Activated CD4-positive, alpha-beta memory T cell treated with anti-CD3 and anti-CD28 coated beads for 36 hours (primary cell): ENCODE measurements around the gene TLR10. TPM values are rescaled to one million over a fixed set of nuclear protein-coding genes. Genes with fewer than 3 reads are reported as not detected.
"Not testable (repeated sequence)": the region's sequence is repeated elsewhere in the genome, so short reads cannot be mapped to it uniquely, and the experiment has no call there.

Experiments
- CTCF ChIA-PET: fragments of 350-600 bp; sonication (Branson Sonifier 250); formaldehyde crosslinking; loops from one replicate; lab custom pipeline; 2021; ENCODE audit warnings: antibody characterized with exemption, inconsistent platforms; lab: Charles Lee
- POLR2A ChIA-PET: fragments of 350-600 bp; sonication (Branson Sonifier 250); formaldehyde crosslinking; loops from one replicate; lab custom pipeline; 2021; ENCODE audit warnings: antibody characterized with exemption; lab: Charles Lee
- DNase-seq: peaks from one replicate; pipeline ENCODE4 v3.0.0-alpha.2; 2020
- H3K27ac Mint-ChIP-seq: one replicate; pipeline ENCODE4 v1.8.0; 2021; ENCODE audit warnings: mixed read lengths
- H3K27me3 Mint-ChIP-seq: one replicate; pipeline ENCODE4 v1.8.0; 2021; ENCODE audit warnings: mixed read lengths
- H3K36me3 Mint-ChIP-seq: one replicate; pipeline ENCODE4 v1.8.0; 2021; ENCODE audit warnings: mixed read lengths
- H3K4me1 Mint-ChIP-seq: one replicate; pipeline ENCODE4 v1.8.0; 2021; ENCODE audit warnings: low read depth, mixed read lengths
- H3K4me3 Mint-ChIP-seq: one replicate; pipeline ENCODE4 v1.8.0; 2021; ENCODE audit warnings: mild to moderate bottlenecking, mixed read lengths
- H3K9me3 Mint-ChIP-seq: one replicate; pipeline ENCODE4 v1.8.0; 2021; ENCODE audit warnings: mixed read lengths
- intact Hi-C: fragments of 100-400 bp; cut with micrococcal nuclease; formaldehyde crosslinking; loops from one replicate; pipeline ENCODE4 v1.15.1; 2023
- total RNA-seq, 2 experiments: library from RNA; stranded (reverse); gene quantifications; one replicate each; pipeline ENCODE4 v1.2.3, GENCODE V29; 2021

The TLR10 gene
- total RNA-seq, 2 experiments from 2014 or later: 0.05 TPM; not detected in 1

DNA sequence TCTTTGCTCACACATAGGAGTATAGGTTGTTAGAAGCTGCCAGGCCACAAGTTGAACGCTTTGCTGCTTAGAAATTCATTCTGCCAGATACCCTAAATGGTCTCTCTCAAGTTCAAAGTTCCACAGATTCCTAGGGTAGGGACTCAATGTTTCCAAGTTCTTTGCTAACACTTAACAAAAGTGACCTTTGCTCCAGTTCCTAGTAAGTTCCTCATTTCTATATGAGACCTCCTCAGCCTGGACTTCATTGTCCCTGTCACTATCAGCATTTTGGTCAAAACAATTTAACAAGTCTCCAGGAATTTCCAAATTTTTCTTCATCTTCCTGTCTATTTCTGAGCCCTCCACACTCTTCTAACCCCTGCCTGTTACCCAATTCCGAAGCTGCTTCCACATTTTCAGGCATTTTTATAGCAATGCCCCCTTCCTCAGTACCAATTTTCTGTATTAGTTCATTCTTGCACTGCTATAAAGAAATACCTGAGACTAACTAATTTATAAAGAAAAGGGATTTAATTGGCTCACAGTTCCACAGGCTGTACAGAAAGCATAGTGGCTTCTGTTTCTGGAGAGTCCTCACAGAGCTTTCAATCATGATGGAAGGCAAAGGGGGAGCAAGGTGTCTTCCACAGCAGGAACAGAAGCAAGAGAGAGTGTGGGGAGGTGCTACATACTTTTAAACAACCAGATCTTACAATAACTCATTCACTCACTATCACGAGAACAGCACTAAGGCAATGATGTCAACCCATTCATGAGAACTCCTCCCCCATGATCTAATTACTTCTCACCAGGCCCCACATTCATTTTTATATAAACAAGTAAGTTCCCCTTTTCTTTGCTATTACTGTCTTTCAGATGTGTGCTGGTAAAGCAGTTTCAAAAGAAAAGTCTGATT lies 33.3 kb upstream of the TLR10 start:
- no peaks in the 10 kb centered on the region for H3K36me3 Mint-ChIP-seq
- POLR2A ChIA-PET: no interaction called here
- no peak overlapping the region for H3K4me3 Mint-ChIP-seq
- DNase-seq: no peak
- no peaks in the 10 kb centered on the region for H3K27me3 Mint-ChIP-seq
- CTCF ChIA-PET: interaction anchor here (0.6 kb wide), 1 partner anchor 266 kb away, joined by 3 read pairs; no protein-coding TSS in a partner anchor
- H3K27ac Mint-ChIP-seq: no peak overlapping the region
- peaks cover 8% of the 10 kb centered on the region for H3K9me3 Mint-ChIP-seq
- peaks cover 22% of the 10 kb centered on the region for H3K4me1 Mint-ChIP-seq
- intact Hi-C loops: no loop called here

GRCh38 chr4:38814386-38814785 lies 31.6 kb upstream of the TLR10 start:
- DNase-seq: no peak
- H3K27me3 Mint-ChIP-seq: no peaks in the 10 kb centered on the region
- ChIA-PET CTCF (interaction anchor here (2.2 kb wide), 1 partner anchor 55 kb away, joined by 7 read pairs; no protein-coding TSS in a partner anchor), POLR2A (no interaction called here)
- H3K4me3 Mint-ChIP-seq: no peak overlapping the region
- intact Hi-C loops: no loop called here
- H3K36me3 Mint-ChIP-seq: no peaks in the 10 kb centered on the region
- peaks cover 8% of the 10 kb centered on the region for H3K9me3 Mint-ChIP-seq
- peaks cover 7% of the 10 kb centered on the region for H3K4me1 Mint-ChIP-seq
- H3K27ac Mint-ChIP-seq: no peak overlapping the region

DNA sequence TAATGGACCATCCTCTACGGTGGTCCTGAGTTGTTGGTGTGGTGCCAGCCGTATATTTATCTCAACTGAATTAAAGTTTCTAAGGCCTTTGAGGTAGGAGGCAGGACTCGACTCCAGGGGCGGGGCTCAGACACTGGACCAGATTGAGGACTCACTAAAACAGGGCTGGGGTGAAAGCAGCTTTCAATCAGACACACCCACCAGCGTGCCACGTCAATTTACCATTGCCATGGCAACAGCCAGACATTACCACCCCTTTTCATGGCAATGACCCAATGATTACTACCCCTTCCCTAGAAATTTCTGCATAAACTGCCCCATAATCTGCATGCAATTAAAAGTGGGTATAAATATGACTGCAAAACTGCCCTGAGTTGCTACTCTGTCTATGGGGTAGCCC lies 28.5 kb upstream of the TLR10 start:
- Mint-ChIP-seq H3K27me3 (no peaks in the 10 kb centered on the region), H3K36me3 (no peaks in the 10 kb centered on the region), H3K9me3 (peaks cover 8% of the 10 kb centered on the region), H3K27ac (no peak overlapping the region), H3K4me1 (no peaks in the 10 kb centered on the region), H3K4me3 (no peak overlapping the region)
- no peak for DNase-seq
- intact Hi-C loops: no loop called here
- ChIA-PET POLR2A (no interaction called here), CTCF (no interaction called here)

DNA sequence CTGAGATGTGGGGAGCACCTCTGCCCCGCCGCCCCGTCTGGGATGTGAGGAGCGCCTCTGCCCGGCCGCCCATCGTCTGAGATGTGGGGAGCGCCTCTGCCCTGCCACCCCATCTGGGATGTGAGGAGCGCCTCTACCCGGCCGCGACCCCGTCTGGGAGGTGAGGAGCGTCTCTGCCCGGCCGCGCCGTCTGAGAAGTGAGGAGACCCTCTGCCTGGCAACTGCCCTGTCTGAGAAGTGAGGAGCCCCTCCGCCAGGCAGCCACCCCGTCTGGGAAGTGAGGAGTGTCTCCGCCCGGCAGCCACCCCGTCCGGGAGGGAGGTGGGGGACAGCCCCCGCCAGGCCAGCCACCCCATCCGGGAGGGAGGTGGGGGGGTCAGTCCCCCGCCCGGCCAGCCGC lies 24.7 kb upstream of the TLR10 start:
- H3K4me3 Mint-ChIP-seq, H3K27me3 Mint-ChIP-seq, H3K27ac Mint-ChIP-seq, DNase-seq, CTCF ChIA-PET, H3K36me3 Mint-ChIP-seq, POLR2A ChIA-PET, H3K9me3 Mint-ChIP-seq: not testable (repeated sequence)
- intact Hi-C loops: loop anchor here (10.0 kb wide), 2 partner anchors 177 to 237 kb away; no protein-coding TSS in a partner anchor
- H3K4me1 Mint-ChIP-seq: peaks cover 33% of the 10 kb centered on the region

DNA sequence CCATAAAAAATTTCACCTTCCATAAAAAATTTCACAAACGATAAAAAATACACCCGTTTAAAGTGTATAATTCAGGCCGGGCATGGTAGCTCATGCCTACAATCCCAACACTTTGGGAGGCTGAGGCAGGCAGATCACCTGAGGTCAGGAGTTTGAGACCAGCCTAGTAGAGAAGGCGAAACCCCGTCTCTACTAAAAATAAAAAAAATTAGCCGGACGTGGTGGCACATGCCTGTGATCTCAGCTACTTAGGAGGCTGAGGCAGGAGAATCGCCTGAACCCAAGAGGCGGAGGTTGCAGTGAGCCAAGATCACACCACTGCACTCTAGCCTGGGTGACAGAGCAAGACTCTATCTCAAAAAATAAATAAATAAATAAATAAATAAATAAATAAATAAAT lies 23.5 kb upstream of the TLR10 start:
- POLR2A ChIA-PET, CTCF ChIA-PET: not testable (repeated sequence)

DNA sequence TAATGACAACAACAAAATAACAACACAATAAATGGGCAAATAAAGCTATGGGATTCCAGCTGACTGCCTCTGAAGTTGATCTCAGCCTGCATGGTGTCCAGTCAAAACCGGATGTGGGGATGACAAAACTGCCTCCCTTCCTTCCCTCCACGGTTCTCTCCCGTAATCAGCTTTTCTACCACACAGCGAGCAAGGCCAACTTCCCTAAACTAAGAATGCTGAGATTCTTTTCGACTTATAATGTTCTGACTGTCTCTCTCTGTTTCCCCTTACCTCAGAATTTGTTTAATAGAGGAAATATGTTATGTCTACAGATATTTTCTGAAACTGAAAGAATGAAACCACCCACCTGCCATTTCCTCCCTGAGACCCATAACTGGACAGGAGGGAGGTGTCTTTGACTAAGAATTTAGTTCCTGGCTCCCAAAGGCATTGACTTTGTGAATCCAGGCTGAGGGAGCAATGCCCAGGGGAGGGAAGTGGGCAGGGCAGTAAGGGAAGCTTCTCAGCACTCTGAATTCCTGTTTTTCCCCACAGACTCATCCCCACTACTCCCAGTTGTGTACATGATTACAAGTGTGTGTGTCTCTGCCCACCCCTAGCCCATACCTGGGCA lies 22.8 kb upstream of the TLR10 start:
- POLR2A ChIA-PET: interaction anchor here (1.2 kb wide), 1 partner anchor 50 kb away, joined by 3 read pairs; no protein-coding TSS in a partner anchor
- peaks cover 25% of the 10 kb centered on the region for H3K36me3 Mint-ChIP-seq
- CTCF ChIA-PET: interaction anchor here (1.0 to 3.7 kb wide), 6 partner anchors 24 to 394 kb away, joined by 3 to 43 read pairs (median 11); partner anchors contain the start of genes TLR10 and TLR6
- peak overlapping the region; percentile 76 for H3K4me3 Mint-ChIP-seq
- H3K4me1 Mint-ChIP-seq: peaks cover 35% of the 10 kb centered on the region
- intact Hi-C loops: loop anchor here (1.0 to 10.0 kb wide), 4 partner anchors 23 to 499 kb away; partner anchors contain the start of gene TLR10
- H3K27ac Mint-ChIP-seq: peak overlapping the region; percentile 91
- peak; percentile 50 for DNase-seq
- peaks cover 22% of the 10 kb centered on the region for H3K9me3 Mint-ChIP-seq
- no peaks in the 10 kb centered on the region for H3K27me3 Mint-ChIP-seq

More for the DNA sequence above, 23.5 kb upstream of the TLR10 start:
- H3K4me3 Mint-ChIP-seq, H3K27ac Mint-ChIP-seq, DNase-seq, H3K27me3 Mint-ChIP-seq: not testable (repeated sequence)
- intact Hi-C loops: loop anchor here (10.0 kb wide), 2 partner anchors 179 to 239 kb away; no protein-coding TSS in a partner anchor
- H3K9me3 Mint-ChIP-seq: peaks cover 16% of the 10 kb centered on the region
- peaks cover 19% of the 10 kb centered on the region for H3K36me3 Mint-ChIP-seq
- peaks cover 35% of the 10 kb centered on the region for H3K4me1 Mint-ChIP-seq

DNA sequence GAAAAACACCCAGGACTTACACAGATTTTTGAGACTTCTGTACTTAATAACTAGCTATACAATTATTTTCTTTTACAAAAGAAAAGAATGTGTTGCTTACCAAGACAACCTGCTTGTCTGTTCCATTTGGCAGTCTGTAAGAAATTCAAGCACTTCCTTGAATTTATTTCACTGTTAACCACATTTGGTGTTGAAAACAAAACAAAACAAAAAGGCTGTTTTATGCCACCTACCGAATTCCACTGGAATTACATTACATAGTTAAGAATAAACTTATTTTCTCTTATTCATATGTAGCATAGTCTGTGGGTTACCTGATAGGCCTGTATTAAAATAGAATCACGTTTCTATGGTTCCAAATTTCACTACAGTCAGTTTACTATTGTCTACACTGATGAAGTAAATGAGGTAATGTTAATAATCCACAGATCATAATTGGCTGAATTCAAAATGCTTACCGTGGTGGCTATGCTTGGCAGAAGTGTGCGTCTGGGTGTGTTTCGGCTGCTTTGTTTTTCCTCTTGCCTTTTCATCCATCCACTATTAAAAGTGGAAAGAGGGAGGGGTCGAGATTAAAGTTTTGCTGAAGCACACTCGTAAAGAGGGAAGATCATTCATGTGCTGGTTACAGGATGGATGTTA lies 22.0 kb upstream of the TLR10 start, which contains the start of gene TLR1:
Gene TLR1 (minus strand): TSS at position 138 of the 642 bp plus-strand sequence. CDS start 5,960 bp downstream, outside the sequence.
- peak within 1 kb of the TSS; percentile 76 for H3K4me3 Mint-ChIP-seq
- H3K27ac Mint-ChIP-seq: peak within 1 kb of the TSS; percentile 91
- peaks cover 35% of the 10 kb centered on the region for H3K4me1 Mint-ChIP-seq
- CTCF ChIA-PET: interaction anchor here (0.9 to 3.7 kb wide), 18 partner anchors 21 to 714 kb away, joined by 3 to 43 read pairs (median 5); partner anchors contain the start of genes TLR10 and TLR6
- peaks cover 30% of the 10 kb centered on the region for H3K9me3 Mint-ChIP-seq
- no peaks in the 10 kb centered on the region for H3K27me3 Mint-ChIP-seq
- H3K36me3 Mint-ChIP-seq: peaks cover 34% of the 10 kb centered on the region
- peak; percentile 24 for DNase-seq
- intact Hi-C loops: loop anchor here (1.0 to 10.0 kb wide), 11 partner anchors 15 to 672 kb away; partner anchors contain the start of genes TLR10 and TLR6
- POLR2A ChIA-PET: interaction anchor here (1.2 to 1.3 kb wide), 2 partner anchors 50 to 266 kb away, joined by 3 to 4 read pairs; no protein-coding TSS in a partner anchor

DNA sequence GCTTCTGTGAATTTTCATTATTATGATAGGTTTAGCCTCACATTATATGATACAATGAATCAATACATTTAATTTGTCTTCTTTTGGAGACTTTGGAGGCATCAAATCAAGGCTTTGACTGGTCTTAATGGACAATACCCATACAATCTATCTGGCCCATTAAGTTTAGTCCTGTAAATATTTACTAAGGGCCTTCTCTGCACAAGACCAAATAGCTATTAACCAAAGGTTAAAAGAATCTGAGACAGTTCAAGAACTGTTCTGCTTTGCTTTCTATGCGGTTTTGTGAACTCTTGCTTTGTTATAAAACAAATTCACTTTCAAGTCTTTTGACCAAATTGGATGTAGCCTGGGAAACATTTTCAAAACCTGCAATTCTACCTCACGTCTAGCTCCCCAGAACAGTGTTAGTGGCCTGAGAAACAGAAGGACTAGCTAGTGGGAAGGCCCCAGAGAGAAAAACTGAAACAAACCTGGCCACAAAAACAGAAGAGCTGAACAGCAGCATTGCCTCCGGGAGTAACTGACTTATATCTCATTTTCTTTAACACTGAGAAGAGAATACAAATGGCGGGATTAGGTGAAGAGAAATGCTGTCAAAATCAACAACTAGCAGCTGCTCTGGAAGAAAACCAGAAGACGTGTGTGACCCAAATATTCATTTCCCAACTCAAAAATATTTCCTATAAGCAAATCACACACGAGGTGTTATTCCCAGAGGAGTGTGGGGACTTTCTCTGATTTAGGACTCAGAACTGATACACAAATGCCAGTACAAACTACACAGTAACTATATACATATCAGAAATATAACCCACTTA lies 21.3 kb upstream of the TLR10 start:
- peak overlapping the region; percentile 76 for H3K4me3 Mint-ChIP-seq
- CTCF ChIA-PET: interaction anchor here (0.8 to 3.7 kb wide), 21 partner anchors 16 to 713 kb away, joined by 3 to 43 read pairs (median 4); partner anchors contain the start of genes TLR10, TLR6 and WDR19
- intact Hi-C loops: loop anchor here (1.0 to 10.0 kb wide), 10 partner anchors 15 to 672 kb away; partner anchors contain the start of genes TLR10 and TLR6
- DNase-seq: peak; percentile 61
- peaks cover 37% of the 10 kb centered on the region for H3K9me3 Mint-ChIP-seq
- peaks cover 35% of the 10 kb centered on the region for H3K4me1 Mint-ChIP-seq
- no peaks in the 10 kb centered on the region for H3K27me3 Mint-ChIP-seq
- H3K36me3 Mint-ChIP-seq: peaks cover 41% of the 10 kb centered on the region
- POLR2A ChIA-PET: interaction anchor here (0.5 to 1.8 kb wide), 5 partner anchors 16 to 830 kb away, joined by 3 to 5 read pairs (median 4); no protein-coding TSS in a partner anchor
- H3K27ac Mint-ChIP-seq: peak overlapping the region; percentile 91

GRCh38 chr4:38802561-38803355 lies 20.0 kb upstream of the TLR10 start:
- DNase-seq: no peak
- Mint-ChIP-seq H3K36me3 (peaks cover 52% of the 10 kb centered on the region), H3K4me3 (no peak overlapping the region), H3K27ac (peak overlapping the region; percentile 16), H3K9me3 (peaks cover 39% of the 10 kb centered on the region), H3K27me3 (no peaks in the 10 kb centered on the region), H3K4me1 (peaks cover 35% of the 10 kb centered on the region)
- ChIA-PET CTCF (interaction anchor here (1.0 to 3.7 kb wide), 10 partner anchors 17 to 380 kb away, joined by 3 to 43 read pairs (median 6); partner anchors contain the start of genes TLR10, TLR6 and WDR19), POLR2A (interaction anchor here (1.8 kb wide), 1 partner anchor 17 kb away, joined by 5 read pairs; no protein-coding TSS in a partner anchor)
- intact Hi-C loops: loop anchor here (10.0 kb wide), 2 partner anchors 182 to 242 kb away; no protein-coding TSS in a partner anchor
